Heart left ventricle (tissue), 16 donors: ENCODE results near the gene SHANK3. TPM values are rescaled to one million over a fixed set of nuclear protein-coding genes. Genes with fewer than 3 reads are reported as not detected.

Experiments
- ATAC-seq, 4 donors: fragments of 200-7000 bp; cut with Tn5 transposase; one replicate each; pipeline ENCODE4 v1.9.1; 2020 to 2022; ENCODE audit warnings: moderate library complexity in 4 of 4, mild to moderate bottlenecking in 3 of 4, moderate number of reproducible peaks in 1 of 4
- DNase-seq, 5 donors: peaks; one replicate each; pipeline ENCODE4 v3.0.0-alpha.2; 2020
- H3K27ac ChIP-seq, 12 donors: fragments of 200-600 bp; sonication (generic) in 4 of 12; one replicate each; pipeline versions ENCODE4 v1.5.0 to v1.8.0; 2016 to 2022; ENCODE audit warnings: mild to moderate bottlenecking in 2 of 12
- H3K27me3 ChIP-seq, 9 donors: fragments of 200-600 bp; sonication (generic) in 2 of 9; one replicate each; pipeline versions ENCODE4 v1.5.1 to v1.8.0; 2016 to 2022; ENCODE audit warnings: mild to moderate bottlenecking in 3 of 9
- H3K36me3 ChIP-seq, 9 donors: fragments of 200-600 bp; sonication (generic) in 2 of 9; one replicate each; pipeline versions ENCODE4 v1.5.0 to v1.8.0; 2018 to 2022; ENCODE audit warnings: mild to moderate bottlenecking in 2 of 9
- H3K4me1 ChIP-seq, 12 donors: fragments of 200-600 bp; sonication (generic) in 4 of 12; one replicate each; pipeline versions ENCODE4 v1.5.0 to v1.8.0; 2016 to 2022; ENCODE audit warnings: mild to moderate bottlenecking in 3 of 12
- H3K4me3 ChIP-seq, 12 donors: fragments of 200-600 bp; sonication (generic) in 4 of 12; one replicate each; pipeline versions ENCODE4 v1.5.0 to v1.8.0; 2017 to 2022; ENCODE audit warnings: mild to moderate bottlenecking in 9 of 12, moderate library complexity in 4 of 12
- H3K9me3 ChIP-seq, 12 donors: fragments of 200-600 bp; sonication (generic) in 4 of 12; one replicate each; pipeline versions ENCODE4 v1.5.0 to v1.8.0; 2016 to 2022; ENCODE audit warnings: mild to moderate bottlenecking in 1 of 12
- POLR2A ChIP-seq, 2 donors: fragments of 450-650 bp; IDR thresholded peaks; one replicate each; pipeline ENCODE4 v1.6.1; 2017; ENCODE audit warnings: antibody characterized with exemption in 2 of 2, mild to moderate bottlenecking in 2 of 2, moderate library complexity in 2 of 2
- WGBS, 4 donors: extraction: QIAGEN DNeasy Blood & Tissue Kit in 2 of 4; methylation state at CpG; one replicate each; pipeline versions ENCODE4 v1.1.5 to v1.1.7; 2013 to 2018; 5-methylcytosine and 5-hydroxymethylcytosine counted together
- intact Hi-C, 10 donors: fragments of 100-400 bp; cut with DNase I; formaldehyde crosslinking; loops; one replicate each; pipeline versions ENCODE4 v1.11.1 to v1.14.2; 2022
- polyA plus RNA-seq, 2 donors: library from polyadenylated mRNA; stranded (reverse); fragments of 200-250 nt; gene quantifications; one replicate each; pipeline ENCODE4 v1.2.3, GENCODE V29; 2013
- total RNA-seq, 9 donors: library from RNA; depleted of rRNA in 2 of 9; stranded (reverse); fragments of >200 nt in 2 of 9; fragmentation: NEBNext Ultra II Directional in 3 of 9; extraction: Animal tissue kit (Norgen Biotek cat#: 25700) in 3 of 9; gene quantifications; one replicate each; pipeline versions ENCODE4 v1.1.0 to v1.2.4, GENCODE V29; 2016 to 2023
- TF ChIP-seq, protein P1 (sequence below), 12 donors: fragments of 200-600 bp; sonication (generic) in 4 of 12; IDR thresholded peaks; one replicate each; pipeline versions ENCODE4 v1.5.0 to v1.8.0; 2018 to 2022; ENCODE audit warnings: antibody characterized with exemption in 12 of 12, mild to moderate bottlenecking in 5 of 12
- donor health status: ischemic (EF 13 %, LVEDD 7.1; RV severe dilation, severe dysfunction).
- donor health status: healthy with polysubstance abuse.
- donor health status: DM: no; HTN: yes; CAD: no.
- donor health status: DM: no; HTN: no; CAD: no.
- donor health status: ischemic (EF 25% LVEDD 6.9; RV normal size, moderate dysfunction).
- donor health status: ischemic (EF 25% LVEDD 5.7; RV mildly dilated, moderate dysfunction).
- donor health status: healthy.
- donor health status: DM: yes; HTN: yes; CAD: no.
- donor health status: ischemic (EF 35%, LVEDD 5.7; RV mildly dilated, moderate dysfunction).
- donor health status: nonischemic (EF 11% LVEDD 7.7; RV severe dilation, severe dysfunction).
- donor health status: DM: yes; HTN: yes; CAD: no.
- donor health status: PGD.
- donor health status: ischemic (EF 29% LVEDD 5.4; RV normal size, mild dysfunction).
- donor health status: nonischemic (EF 23%, LVEDD 6.1; RV moderate dilation, normal function).

The SHANK3 gene
- total and polyA plus RNA-seq, 11 donors: 11.3 to 36.0 (median 21.9) TPM

DNA sequence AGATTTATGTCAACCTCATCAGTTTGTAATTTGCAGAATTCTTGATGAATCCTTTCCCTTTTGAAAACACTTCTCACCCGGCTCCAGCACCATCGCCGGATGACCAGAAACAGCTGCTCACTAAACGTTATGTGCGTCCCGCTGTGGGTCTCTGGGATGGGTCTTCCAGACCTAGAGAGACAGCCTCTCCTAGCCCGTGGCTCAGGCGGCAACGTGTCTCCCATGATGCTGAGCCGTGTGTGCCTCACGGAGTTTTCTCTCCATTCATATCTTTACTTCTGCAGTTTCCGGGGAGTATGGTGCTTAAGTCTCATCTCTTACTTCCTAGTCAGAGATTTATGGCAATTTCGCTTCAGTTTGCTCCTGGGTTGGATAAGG, 40.4 kb downstream of the SHANK3 start:
- H3K27ac ChIP-seq: peak overlapping the region in 6 of 12 donors; percentile 8 to 52 (median 27)
- H3K4me3 ChIP-seq: no peak overlapping the region
- TF ChIP-seq, protein P1, sequence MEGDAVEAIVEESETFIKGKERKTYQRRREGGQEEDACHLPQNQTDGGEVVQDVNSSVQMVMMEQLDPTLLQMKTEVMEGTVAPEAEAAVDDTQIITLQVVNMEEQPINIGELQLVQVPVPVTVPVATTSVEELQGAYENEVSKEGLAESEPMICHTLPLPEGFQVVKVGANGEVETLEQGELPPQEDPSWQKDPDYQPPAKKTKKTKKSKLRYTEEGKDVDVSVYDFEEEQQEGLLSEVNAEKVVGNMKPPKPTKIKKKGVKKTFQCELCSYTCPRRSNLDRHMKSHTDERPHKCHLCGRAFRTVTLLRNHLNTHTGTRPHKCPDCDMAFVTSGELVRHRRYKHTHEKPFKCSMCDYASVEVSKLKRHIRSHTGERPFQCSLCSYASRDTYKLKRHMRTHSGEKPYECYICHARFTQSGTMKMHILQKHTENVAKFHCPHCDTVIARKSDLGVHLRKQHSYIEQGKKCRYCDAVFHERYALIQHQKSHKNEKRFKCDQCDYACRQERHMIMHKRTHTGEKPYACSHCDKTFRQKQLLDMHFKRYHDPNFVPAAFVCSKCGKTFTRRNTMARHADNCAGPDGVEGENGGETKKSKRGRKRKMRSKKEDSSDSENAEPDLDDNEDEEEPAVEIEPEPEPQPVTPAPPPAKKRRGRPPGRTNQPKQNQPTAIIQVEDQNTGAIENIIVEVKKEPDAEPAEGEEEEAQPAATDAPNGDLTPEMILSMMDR (IDR thresholded peaks at IDR 0.05): no peak
- TF ChIP-seq POLR2A (IDR thresholded peaks at IDR 0.05): no peak
- intact Hi-C loops: loop anchor here in 2 of 10 donors (5.0 kb wide), 3 partner anchors 36 to 86 kb away; partner anchors contain the start of genes ARSA (in 1 of the 2) and SHANK3 (in 1 of the 2)
- H3K4me1 ChIP-seq: peaks cover 0 to 55% (median 27%) of the 10 kb centered on the region in 12 donors
- H3K36me3 ChIP-seq: peaks cover 0 to 48% (median 9%) of the 10 kb centered on the region in 9 donors
- no peak for ATAC-seq
- 61 to 74% (median 64%) methylated on average over 13 of the region's 13 CpGs for WGBS, 4 donors
- H3K9me3 ChIP-seq: no peaks in the 10 kb centered on the region
- DNase-seq: peak in 3 of 5 donors; percentile 7 to 32 (median 9)
- no peaks in the 10 kb centered on the region for H3K27me3 ChIP-seq

DNA sequence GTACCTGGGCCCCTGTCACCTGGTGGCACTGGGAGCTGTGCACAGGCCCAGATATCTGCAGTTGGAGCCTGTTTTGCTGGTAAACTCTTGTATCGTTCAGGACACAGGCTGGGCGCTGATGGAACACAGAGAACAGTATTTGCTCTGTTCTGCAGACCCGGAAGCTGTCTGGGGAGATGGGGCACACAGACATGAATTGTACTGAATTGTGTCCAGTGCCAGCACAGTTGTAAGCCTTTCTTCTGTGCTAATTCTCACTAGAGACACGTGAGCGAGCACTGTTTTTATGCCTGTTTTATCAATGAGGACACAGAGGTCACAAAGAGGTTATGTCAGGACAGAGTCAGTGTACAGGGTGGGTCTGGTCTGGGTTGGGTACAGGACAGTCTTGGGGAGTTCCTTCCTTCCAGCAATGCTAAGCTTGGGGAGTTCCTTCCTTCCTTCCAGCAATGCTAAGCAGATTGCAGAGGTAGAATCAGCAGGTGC, 41.0 kb downstream of the SHANK3 start:
- TF ChIP-seq, protein P1 (IDR thresholded peaks at IDR 0.05): no peak
- TF ChIP-seq POLR2A (IDR thresholded peaks at IDR 0.05): no peak
- ATAC-seq: peak; percentile 66 to 76 (median 67)
- Histone ChIP-seq H3K27ac (peak overlapping the region in 5 of 12 donors; percentile 8 to 68 (median 31)), H3K9me3 (no peaks in the 10 kb centered on the region), H3K4me3 (no peak overlapping the region), H3K4me1 (peaks cover 0 to 55% (median 27%) of the 10 kb centered on the region in 12 donors), H3K27me3 (no peaks in the 10 kb centered on the region), H3K36me3 (peaks cover 0 to 49% (median 10%) of the 10 kb centered on the region in 9 donors)
- peak in 3 of 5 donors; percentile 11 to 44 (median 28) for DNase-seq
- WGBS, 4 donors: 46 to 64% (median 54%) methylated on average over 5 of the region's 5 CpGs
- intact Hi-C loops: loop anchor here in 2 of 10 donors (5.0 kb wide), 3 partner anchors 36 to 86 kb away; partner anchors contain the start of genes ARSA (in 1 of the 2) and SHANK3 (in 1 of the 2)

DNA sequence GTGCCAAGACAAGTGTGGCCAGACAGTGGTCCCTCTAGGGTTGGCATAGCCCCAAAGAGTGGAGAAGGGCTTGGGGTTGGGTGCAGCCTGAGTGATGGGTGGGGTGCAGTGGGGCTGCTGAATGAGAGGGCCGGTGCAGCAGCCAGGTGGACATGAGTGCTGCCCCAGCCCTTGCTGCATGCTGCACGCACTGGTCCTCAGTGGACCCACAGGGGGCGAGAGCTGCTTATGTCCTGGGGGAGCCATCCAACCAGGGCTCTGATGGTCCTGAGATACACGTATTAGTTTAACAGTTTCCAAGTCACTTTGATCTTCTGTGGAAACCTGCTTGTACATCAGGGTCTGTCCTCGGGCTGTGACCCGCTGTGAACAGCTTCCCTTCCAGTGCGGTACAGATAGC, 41.5 kb downstream of the SHANK3 start:
- ATAC-seq (peak in 1 of 4 donors; percentile 3), DNase-seq (peak in 2 of 5 donors; percentile 20 to 24)
- H3K4me3 ChIP-seq: no peak overlapping the region
- H3K36me3 ChIP-seq: peaks cover 0 to 45% (median 11%) of the 10 kb centered on the region in 9 donors
- no peaks in the 10 kb centered on the region for H3K9me3 ChIP-seq
- 67 to 98% (median 76%) methylated on average over 6 to 7 of the region's 7 CpGs for WGBS, 4 donors
- peaks cover 0 to 53% (median 27%) of the 10 kb centered on the region in 12 donors for H3K4me1 ChIP-seq
- intact Hi-C loops: loop anchor here in 2 of 10 donors (5.0 kb wide), 3 partner anchors 37 to 87 kb away; partner anchors contain the start of genes ARSA (in 1 of the 2) and SHANK3 (in 1 of the 2)
- H3K27ac ChIP-seq: peak overlapping the region in 7 of 12 donors; percentile 31 to 81 (median 67)
- peaks cover 0 to 2% (median 0%) of the 10 kb centered on the region in 9 donors for H3K27me3 ChIP-seq
- TF ChIP-seq, protein P1 (IDR thresholded peaks at IDR 0.05): no peak
- no peak for TF ChIP-seq POLR2A (IDR thresholded peaks at IDR 0.05)

DNA sequence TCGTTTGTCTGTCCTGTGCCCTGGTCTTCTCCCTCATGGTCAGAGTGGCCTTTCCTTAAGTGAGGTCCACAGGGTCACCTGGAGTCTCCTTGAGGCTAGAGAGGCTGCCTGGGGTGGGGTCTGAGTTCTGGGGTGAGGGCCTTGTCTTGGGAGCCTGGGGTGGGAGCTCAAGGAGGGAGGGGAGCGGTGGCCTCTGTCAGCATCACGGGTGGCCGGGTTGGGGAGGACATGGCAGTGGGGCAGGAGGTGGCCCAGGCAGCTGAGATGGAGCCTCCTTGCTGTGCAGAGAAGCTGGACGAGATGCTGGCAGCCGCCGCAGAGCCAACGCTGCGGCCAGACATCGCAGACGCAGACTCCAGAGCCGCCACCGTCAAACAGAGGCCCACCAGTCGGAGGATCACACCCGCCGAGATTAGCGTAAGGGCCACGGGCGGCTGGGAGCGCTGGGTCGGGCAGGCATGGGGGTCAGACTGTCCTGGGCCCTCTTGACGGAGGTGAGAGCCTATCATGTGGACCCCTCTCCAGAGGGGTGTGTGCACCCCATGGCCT, 42.1 kb downstream of the SHANK3 start:
- intact Hi-C loops: loop anchor here in 2 of 10 donors (5.0 kb wide), 3 partner anchors 37 to 87 kb away; partner anchors contain the start of genes ARSA (in 1 of the 2) and SHANK3 (in 1 of the 2)
- H3K27me3 ChIP-seq: peaks cover 0 to 8% (median 0%) of the 10 kb centered on the region in 9 donors
- ATAC-seq (no peak), DNase-seq (peak in 2 of 5 donors; percentile 21 to 48)
- 87 to 96% (median 93%) methylated on average over 22 of the region's 22 CpGs for WGBS, 4 donors
- H3K27ac ChIP-seq: peak overlapping the region in 7 of 12 donors; percentile 31 to 81 (median 67)
- TF ChIP-seq, protein P1 (IDR thresholded peaks at IDR 0.05): no peak
- TF ChIP-seq POLR2A (IDR thresholded peaks at IDR 0.05): no peak
- no peaks in the 10 kb centered on the region for H3K9me3 ChIP-seq
- peaks cover 0 to 48% (median 27%) of the 10 kb centered on the region in 12 donors for H3K4me1 ChIP-seq
- peaks cover 0 to 39% (median 10%) of the 10 kb centered on the region in 9 donors for H3K36me3 ChIP-seq
- no peak overlapping the region for H3K4me3 ChIP-seq
